GM12892 (cell line): ENCODE measurements around the gene PEPD.

Source experiments
- POLR2A ChIP-seq: IDR thresholded peaks from 2 replicates; pipeline ENCODE4 v1.6.1; 2011; ENCODE audit warnings: low read depth, low read length, control low read depth
- TAF1 ChIP-seq: IDR thresholded peaks from 2 replicates; pipeline ENCODE4 v1.6.1; 2011; ENCODE audit warnings: low read depth, mild to moderate bottlenecking, control low read depth, low read length, borderline replicate concordance

GRCh38 chr19:33404506-33405253 is 116.9 kb downstream of the PEPD start:
- no peak for TF ChIP-seq POLR2A
- TF ChIP-seq TAF1, result no peak
